IPS-18c (cell line): ENCODE data around the gene EXOC6.

ENCODE experiments used
- H3K4me3 ChIP-seq: 2 replicates; pipeline ENCODE4 v1.7.0; 2013; ENCODE audit warnings: low read depth, mild to moderate bottlenecking, low read length, moderate library complexity; ENCODE audit not compliant: insufficient read depth
- H3K9me3 ChIP-seq: one replicate; pipeline ENCODE4 v1.6.1; 2013; ENCODE audit warnings: mild to moderate bottlenecking, low read length, moderate library complexity; ENCODE audit not compliant: control insufficient read depth, insufficient read depth

Gene EXOC6

GRCh38 chr10:92855560-92855959, 7.2 kb downstream of the EXOC6 start:
- Histone ChIP-seq H3K4me3 (no peak overlapping the region), H3K9me3 (peaks cover 3% of the 10 kb centered on the region)

- peaks cover 3% of the 10 kb centered on the region for H3K9me3 ChIP-seq
- H3K4me3 ChIP-seq = no peak overlapping the region
Observed at GRCh38 chr10:92857904-92858514, 9.7 kb downstream of the EXOC6 start.

- no peaks in the 10 kb centered on the region for H3K9me3 ChIP-seq
- H3K4me3 ChIP-seq = no peak overlapping the region
Observed at GRCh38 chr10:92867235-92867634, 18.9 kb downstream of the EXOC6 start.

- Histone ChIP-seq H3K4me3 (no peak overlapping the region), H3K9me3 (no peaks in the 10 kb centered on the region)
Observed at GRCh38 chr10:92868036-92868435, 19.7 kb downstream of the EXOC6 start.

GRCh38 chr10:92868557-92868956, 20.2 kb downstream of the EXOC6 start:
- H3K4me3 ChIP-seq = no peak overlapping the region
- H3K9me3 ChIP-seq = no peaks in the 10 kb centered on the region

GRCh38 chr10:92873029-92873428, 24.7 kb downstream of the EXOC6 start:
- H3K4me3 ChIP-seq = no peak overlapping the region
- H3K9me3 ChIP-seq = no peaks in the 10 kb centered on the region

GRCh38 chr10:92876509-92877036, 28.3 kb downstream of the EXOC6 start:
- no peak overlapping the region for H3K4me3 ChIP-seq
- no peaks in the 10 kb centered on the region for H3K9me3 ChIP-seq

- Histone ChIP-seq H3K9me3 (no peaks in the 10 kb centered on the region), H3K4me3 (no peak overlapping the region)
Observed at GRCh38 chr10:92880233-92880861, 32.0 kb downstream of the EXOC6 start.

- no peaks in the 10 kb centered on the region for H3K9me3 ChIP-seq
- no peak overlapping the region for H3K4me3 ChIP-seq
Observed at GRCh38 chr10:92880917-92881316, 32.6 kb downstream of the EXOC6 start.

GRCh38 chr10:92886334-92886961, 38.1 kb downstream of the EXOC6 start:
- Histone ChIP-seq H3K9me3 (no peaks in the 10 kb centered on the region), H3K4me3 (no peak overlapping the region)

- Histone ChIP-seq H3K4me3 (no peak overlapping the region), H3K9me3 (no peaks in the 10 kb centered on the region)
Observed at GRCh38 chr10:92890471-92890870, 42.2 kb downstream of the EXOC6 start.

GRCh38 chr10:92891885-92892690, 43.8 kb downstream of the EXOC6 start:
- Histone ChIP-seq H3K4me3 (no peak overlapping the region; the same call in 1 of the 2 replicates), H3K9me3 (no peaks in the 10 kb centered on the region)

- Histone ChIP-seq H3K9me3 (no peaks in the 10 kb centered on the region), H3K4me3 (no peak overlapping the region; the same call in 1 of the 2 replicates)
Observed at GRCh38 chr10:92892691-92893054, 44.4 kb downstream of the EXOC6 start.

- no peak overlapping the region for H3K4me3 ChIP-seq
- no peaks in the 10 kb centered on the region for H3K9me3 ChIP-seq
Observed at GRCh38 chr10:92894081-92894655, 45.8 kb downstream of the EXOC6 start.

GRCh38 chr10:92897916-92898315, 49.6 kb downstream of the EXOC6 start:
- Histone ChIP-seq H3K4me3 (no peak overlapping the region), H3K9me3 (no peaks in the 10 kb centered on the region)

GRCh38 chr10:92901819-92902251, 53.5 kb downstream of the EXOC6 start:
- no peaks in the 10 kb centered on the region for H3K9me3 ChIP-seq
- H3K4me3 ChIP-seq = no peak overlapping the region

GRCh38 chr10:92903633-92904032, 55.3 kb downstream of the EXOC6 start:
- H3K9me3 ChIP-seq = no peaks in the 10 kb centered on the region

More at GRCh38 chr10:92903633-92904032, 55.3 kb downstream of the EXOC6 start:
- H3K4me3 ChIP-seq = no peak overlapping the region
